ENCODE results near the gene TRERF1. TPM values are rescaled to one million over a fixed set of nuclear protein-coding genes. Genes with fewer than 3 reads are reported as not detected.

The TRERF1 gene
- total RNA-seq, 1 donor: 6.5 TPM

- DNase-seq (ENCODE audit: low read depth): no peak
- no peak overlapping the region for H3K4me3 ChIP-seq (ENCODE audit: low read depth, low read length)
- TF ChIP-seq, protein P1, sequence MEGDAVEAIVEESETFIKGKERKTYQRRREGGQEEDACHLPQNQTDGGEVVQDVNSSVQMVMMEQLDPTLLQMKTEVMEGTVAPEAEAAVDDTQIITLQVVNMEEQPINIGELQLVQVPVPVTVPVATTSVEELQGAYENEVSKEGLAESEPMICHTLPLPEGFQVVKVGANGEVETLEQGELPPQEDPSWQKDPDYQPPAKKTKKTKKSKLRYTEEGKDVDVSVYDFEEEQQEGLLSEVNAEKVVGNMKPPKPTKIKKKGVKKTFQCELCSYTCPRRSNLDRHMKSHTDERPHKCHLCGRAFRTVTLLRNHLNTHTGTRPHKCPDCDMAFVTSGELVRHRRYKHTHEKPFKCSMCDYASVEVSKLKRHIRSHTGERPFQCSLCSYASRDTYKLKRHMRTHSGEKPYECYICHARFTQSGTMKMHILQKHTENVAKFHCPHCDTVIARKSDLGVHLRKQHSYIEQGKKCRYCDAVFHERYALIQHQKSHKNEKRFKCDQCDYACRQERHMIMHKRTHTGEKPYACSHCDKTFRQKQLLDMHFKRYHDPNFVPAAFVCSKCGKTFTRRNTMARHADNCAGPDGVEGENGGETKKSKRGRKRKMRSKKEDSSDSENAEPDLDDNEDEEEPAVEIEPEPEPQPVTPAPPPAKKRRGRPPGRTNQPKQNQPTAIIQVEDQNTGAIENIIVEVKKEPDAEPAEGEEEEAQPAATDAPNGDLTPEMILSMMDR (IDR thresholded peaks at IDR 0.05; ENCODE audit: insufficient read depth, low read depth, low read length): no peak
These were observed 149.7 kb downstream of the TRERF1 start for GRCh38 chr6:42301986-42302385.

DNA sequence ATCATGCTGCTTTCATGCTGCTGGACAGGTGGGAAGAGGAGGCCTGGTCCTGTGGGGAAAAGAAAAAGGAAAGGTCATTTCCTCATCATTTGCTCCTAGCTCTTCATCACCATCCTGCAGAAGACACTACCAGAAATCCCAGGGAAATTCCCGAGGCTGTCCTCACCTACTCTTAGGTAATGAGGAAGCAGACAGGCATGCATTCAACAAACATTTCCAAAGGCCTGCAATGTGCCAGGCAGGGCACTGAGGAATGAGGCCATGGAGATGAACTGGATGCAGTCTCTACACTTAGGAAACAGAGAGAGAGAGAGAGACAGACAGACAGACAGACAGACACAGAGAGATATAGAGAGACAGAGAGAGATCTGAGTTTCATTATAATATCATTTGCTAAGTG, 151.0 kb downstream of the TRERF1 start:
- TF ChIP-seq, protein P1 (IDR thresholded peaks at IDR 0.05; ENCODE audit: insufficient read depth, low read depth, low read length): no peak
- no peak overlapping the region for H3K4me3 ChIP-seq (ENCODE audit: low read depth, low read length)
- no peak for DNase-seq (ENCODE audit: low read depth)

DNA sequence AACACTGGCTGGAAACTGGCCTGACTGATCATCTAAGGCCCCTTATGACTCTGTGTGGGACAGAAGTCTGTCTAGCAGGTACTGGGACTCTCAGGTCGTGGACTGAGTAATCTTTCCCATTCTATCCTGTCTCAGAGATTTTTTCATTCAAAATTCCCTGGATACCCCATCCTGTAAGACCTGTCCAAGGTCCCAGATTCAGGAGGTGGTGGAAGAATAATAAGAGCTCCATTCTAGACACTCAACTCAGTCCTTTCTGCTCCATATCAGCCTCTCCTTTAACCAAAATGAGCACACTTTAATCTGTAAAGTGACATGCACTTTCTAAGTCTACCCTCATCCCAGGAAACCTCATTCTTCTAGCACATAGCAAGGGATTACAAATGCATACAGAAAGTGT, 151.5 kb downstream of the TRERF1 start:
- TF ChIP-seq, protein P1 (IDR thresholded peaks at IDR 0.05; ENCODE audit: insufficient read depth, low read depth, low read length): no peak
- no peak for DNase-seq (ENCODE audit: low read depth)
- no peak overlapping the region for H3K4me3 ChIP-seq (ENCODE audit: low read depth, low read length)

GRCh38 chr6:42297661-42298060, 154.1 kb downstream of the TRERF1 start:
- DNase-seq (ENCODE audit: low read depth): no peak

DNA sequence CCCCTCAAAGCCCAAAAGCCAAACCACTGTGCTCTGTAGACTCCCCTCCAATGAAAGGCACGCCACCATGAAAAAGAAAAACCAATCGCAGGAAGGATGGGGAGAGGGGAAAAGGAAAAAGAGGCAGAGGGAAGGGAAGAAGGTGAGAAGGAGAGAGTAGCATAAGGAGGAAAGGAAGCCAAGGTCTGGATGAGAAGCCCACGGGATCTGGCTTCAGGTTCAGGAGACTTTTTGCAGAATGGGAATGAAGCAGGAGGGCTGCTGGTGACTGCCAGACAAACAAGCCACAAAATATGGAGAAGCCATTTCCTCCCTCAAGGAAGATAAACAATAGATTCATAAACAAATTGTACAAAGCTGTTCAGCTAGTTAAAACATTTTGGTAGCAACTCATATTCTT, 155.1 kb downstream of the TRERF1 start:
- H3K4me3 ChIP-seq (ENCODE audit: low read depth, low read length): no peak overlapping the region
- TF ChIP-seq, protein P1 (IDR thresholded peaks at IDR 0.05; ENCODE audit: insufficient read depth, low read depth, low read length): no peak
- DNase-seq (ENCODE audit: low read depth): no peak

More at GRCh38 chr6:42297661-42298060, 154.1 kb downstream of the TRERF1 start:
- no peak overlapping the region for H3K4me3 ChIP-seq (ENCODE audit: low read depth, low read length)
- TF ChIP-seq, protein P1 (IDR thresholded peaks at IDR 0.05; ENCODE audit: insufficient read depth, low read depth, low read length): no peak

DNA sequence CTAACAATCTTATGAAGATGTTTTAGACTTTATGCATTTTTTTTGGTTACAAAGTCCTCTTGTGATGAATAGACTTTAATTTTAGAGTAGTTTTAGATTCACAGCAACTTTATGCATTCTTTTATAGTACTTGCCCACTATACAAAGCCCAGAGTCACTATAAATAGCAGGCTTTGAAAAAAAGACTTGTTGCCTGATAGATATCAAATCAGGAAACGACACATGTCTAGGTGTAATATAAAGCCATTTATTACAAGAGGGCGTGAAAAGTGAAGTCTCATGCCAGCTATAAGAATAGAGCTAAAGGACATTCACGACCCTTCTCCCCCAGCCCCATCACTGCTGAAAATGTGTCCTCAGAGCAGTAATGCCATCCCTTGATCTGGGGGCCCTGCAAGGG, 156.0 kb downstream of the TRERF1 start:
- H3K4me3 ChIP-seq (ENCODE audit: low read depth, low read length): no peak overlapping the region
- DNase-seq (ENCODE audit: low read depth): no peak
- TF ChIP-seq, protein P1 (IDR thresholded peaks at IDR 0.05; ENCODE audit: insufficient read depth, low read depth, low read length): no peak

DNA sequence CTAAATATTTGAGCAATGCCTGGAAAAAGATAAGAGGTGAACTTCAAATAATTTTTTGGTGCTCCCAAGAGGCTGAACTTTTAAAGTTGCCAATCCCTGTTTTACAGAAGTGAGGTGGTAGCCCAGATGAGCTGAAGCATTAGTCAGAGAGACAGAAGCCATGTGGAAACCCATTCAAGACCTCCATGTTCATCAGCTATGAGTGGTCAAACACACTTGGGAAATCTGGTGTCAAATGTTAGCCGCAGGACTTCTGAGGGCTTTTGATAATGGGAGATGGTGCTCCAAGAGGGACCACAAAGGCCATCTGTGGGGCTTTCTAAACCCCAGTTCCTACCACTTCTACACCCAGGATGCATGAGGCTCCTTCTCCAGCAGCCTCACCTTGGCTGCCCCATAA, 156.5 kb downstream of the TRERF1 start:
- H3K4me3 ChIP-seq (ENCODE audit: low read depth, low read length): no peak overlapping the region
- DNase-seq (ENCODE audit: low read depth): no peak
- TF ChIP-seq, protein P1 (IDR thresholded peaks at IDR 0.05; ENCODE audit: insufficient read depth, low read depth, low read length): no peak
